Hematopoietic multipotent progenitor cell treated with erythropoietin and hydrocortisone succinate and interleukin-3 and kit ligand, for 17 days (in vitro differentiated cells): ENCODE results near the gene ATP5F1D.

ENCODE experiments used
- DNase-seq: peaks from one replicate; pipeline ENCODE4 v3.0.0-alpha.2; 2015; ENCODE audit warnings: low spot score

The ATP5F1D gene

DNA sequence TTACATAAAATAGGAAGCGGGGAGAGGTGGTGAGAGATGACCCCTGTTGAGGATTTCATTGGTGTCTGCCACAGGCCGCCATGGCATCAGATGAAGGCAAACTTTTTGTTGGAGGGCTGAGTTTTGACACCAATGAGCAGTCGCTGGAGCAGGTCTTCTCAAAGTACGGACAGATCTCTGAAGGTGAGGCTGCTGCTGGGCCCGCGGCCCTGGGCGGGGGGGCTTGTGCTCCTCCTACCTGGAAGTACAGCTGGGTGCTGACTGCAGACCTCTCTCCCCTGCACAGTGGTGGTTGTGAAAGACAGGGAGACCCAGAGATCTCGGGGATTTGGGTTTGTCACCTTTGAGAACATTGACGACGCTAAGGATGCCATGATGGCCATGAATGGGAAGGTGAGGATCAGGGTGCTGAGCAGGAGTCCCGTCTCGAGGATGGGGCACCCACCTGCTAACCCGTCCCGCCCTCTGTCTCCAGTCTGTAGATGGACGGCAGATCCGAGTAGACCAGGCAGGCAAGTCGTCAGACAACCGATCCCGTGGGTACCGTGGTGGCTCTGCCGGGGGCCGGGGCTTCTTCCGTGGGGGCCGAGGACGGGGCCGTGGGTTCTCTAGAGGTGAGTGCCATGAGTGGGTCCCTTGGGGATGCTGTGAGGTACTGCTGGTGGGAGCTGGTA lies 29.4 kb downstream of the ATP5F1D start:
- no peak for DNase-seq

DNA sequence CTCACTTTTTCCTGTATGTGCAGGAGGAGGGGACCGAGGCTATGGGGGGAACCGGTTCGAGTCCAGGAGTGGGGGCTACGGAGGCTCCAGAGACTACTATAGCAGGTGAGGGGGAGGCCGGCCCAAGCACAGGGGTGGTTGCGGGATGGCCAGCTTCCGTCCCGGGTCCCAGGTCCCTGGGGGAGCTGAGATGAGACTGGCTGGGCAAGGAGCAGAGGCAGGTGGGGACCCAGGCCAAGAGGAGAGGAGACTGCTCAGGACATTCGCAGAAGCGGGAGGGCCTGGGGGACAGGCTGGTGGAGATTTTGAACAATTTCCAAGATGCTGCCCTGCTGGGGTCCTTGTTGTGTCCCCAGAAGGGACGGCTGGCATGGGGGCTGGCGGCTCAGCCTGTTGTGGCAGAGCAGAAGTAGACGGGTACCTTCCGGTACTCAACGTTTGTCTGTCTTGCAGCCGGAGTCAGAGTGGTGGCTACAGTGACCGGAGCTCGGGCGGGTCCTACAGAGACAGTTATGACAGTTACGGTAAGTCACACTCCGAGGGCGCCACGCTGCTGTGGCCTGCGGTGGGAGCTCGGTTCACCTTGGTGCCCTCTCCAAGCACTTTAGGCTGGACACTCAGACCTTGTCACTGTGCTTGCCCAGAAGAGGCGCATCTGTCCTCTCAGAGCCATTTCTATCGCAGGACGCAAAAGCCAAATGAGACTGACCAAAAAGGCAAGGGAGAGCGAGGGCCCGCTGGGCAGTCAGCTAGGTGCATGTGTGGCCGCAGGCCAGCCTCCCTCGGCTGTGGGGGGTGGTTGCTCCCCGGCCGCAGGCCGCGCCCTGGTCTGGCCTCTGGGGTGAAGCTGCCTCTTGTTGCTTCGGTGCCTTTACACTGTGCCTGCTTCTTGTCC lies 30.2 kb downstream of the ATP5F1D start:
- no peak for DNase-seq

DNA sequence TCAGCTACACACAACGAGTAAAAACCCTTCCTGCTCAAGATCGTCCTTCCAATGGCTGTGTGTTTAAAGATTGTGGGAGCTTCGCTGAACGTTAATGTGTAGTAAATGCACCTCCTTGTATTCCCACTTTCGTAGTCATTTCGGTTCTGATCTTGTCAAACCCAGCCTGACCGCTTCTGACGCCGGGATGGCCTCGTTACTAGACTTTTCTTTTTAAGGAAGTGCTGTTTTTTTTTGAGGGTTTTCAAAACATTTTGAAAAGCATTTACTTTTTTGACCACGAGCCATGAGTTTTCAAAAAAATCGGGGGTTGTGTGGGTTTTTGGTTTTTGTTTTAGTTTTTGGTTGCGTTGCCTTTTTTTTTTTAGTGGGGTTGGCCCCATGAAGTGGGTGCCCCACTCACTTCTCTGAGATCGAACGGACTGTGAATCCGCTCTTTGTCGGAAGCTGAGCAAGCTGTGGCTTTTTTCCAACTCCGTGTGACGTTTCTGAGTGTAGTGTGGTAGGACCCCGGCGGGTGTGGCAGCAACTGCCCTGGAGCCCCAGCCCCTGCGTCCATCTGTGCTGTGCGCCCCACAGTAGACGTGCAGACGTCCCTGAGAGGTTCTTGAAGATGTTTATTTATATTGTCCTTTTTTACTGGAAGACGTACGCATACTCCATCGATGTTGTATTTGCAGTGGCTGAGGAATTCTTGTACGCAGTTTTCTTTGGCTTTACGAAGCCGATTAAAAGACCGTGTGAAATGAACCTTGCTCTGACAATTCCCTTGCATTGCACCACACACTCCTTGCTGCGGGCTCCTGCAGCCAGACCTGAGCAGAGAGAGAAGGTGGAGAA lies 31.1 kb downstream of the ATP5F1D start:
- DNase-seq: peak; percentile 15

DNA sequence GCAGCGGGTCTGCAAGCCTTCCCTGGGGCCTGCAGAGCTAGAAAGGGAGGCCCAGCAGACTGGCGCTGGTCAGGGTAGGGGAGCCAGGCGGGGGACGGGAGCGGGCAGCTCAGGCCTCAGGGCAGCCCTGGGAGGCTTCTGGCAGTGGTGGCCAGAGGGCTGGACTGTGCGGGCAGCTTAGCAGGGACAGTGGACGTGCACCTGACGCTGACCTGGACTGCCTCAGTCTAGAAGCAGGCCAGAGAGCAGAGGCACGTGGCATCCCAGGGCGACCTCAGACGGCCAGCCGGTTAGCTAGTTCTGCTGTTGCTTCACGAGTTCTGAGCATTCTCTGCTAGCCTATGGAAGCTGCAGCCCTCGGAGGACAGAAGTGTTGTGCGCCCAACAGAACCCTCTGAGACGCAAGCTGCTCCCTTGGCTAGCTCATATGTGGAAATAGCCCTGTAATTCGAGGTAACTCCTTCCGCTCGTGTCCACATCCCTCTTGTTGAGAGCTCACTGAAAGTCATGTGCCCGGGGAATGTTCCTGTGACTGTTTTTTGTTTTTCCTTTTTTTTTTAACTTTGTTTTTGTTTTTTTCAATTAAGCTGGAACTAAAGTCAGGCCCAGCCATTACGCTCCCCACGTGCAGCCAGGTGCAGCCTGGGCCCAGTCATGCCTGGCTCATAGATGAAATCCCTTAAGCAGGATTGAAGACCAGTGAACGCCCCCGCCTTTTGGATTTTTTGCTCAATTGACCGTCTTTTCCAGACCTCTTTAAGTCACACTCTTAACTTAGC lies 31.9 kb downstream of the ATP5F1D start:
- no peak for DNase-seq

DNA sequence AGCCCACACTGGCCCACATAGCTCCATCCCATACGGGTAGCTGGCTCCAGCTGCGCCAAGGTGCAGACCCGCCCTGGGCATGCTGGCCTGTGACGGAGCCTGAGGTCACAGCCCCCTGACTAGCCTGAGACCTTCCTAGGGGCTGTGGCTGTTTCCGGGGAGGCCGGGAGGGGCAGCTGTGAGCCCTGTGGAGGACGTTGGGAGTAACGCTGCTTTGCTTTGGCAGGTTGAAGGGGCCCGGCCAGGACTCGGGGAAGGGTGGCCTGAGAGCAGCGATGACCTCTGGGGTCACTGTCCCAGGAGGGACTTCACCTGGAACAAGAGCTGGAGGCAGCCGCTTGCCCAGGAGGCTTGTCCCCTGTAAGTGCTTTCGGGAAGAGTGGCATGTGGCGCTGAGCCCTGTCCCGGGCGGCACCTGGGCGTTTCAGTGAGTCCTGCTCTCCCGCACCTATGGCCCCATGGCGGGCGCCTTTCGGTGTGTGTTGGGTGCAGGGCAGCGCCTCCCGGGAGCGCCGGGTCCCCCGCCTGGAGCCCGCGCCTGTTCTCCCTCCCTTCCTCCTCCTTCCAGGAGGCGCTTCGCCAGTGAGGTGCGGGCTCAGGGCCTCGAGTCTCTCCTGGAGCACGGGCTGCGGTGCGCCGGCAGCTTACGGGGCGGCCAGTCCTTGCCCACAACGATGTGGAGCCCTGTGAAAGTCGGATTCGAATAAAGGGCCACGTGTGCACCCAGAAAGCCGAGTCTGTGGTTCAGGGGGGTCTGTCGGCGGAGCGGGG lies 32.7 kb downstream of the ATP5F1D start:
- DNase-seq: no peak

DNA sequence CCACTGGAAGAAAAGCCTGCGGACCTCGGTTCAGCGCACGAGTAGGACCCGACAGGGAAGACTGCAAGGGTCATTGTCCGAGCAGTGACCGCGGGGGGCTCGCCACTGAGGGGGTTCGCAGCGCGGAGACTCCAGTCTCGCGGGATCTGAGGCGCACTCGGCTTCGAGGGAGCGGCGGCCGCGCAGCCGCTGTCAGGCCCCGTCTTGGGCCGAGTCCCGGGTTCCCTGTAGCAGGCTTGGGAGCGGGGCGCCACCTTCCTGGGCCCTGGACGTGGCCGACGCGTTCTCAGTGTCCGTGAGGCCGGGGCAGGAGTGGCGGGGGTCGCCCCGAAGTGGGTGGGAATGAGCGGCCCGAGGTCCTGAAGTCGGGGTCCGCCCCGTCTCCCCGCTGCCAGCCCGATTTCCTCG lies 33.3 kb downstream of the ATP5F1D start:
- no peak for DNase-seq

DNA sequence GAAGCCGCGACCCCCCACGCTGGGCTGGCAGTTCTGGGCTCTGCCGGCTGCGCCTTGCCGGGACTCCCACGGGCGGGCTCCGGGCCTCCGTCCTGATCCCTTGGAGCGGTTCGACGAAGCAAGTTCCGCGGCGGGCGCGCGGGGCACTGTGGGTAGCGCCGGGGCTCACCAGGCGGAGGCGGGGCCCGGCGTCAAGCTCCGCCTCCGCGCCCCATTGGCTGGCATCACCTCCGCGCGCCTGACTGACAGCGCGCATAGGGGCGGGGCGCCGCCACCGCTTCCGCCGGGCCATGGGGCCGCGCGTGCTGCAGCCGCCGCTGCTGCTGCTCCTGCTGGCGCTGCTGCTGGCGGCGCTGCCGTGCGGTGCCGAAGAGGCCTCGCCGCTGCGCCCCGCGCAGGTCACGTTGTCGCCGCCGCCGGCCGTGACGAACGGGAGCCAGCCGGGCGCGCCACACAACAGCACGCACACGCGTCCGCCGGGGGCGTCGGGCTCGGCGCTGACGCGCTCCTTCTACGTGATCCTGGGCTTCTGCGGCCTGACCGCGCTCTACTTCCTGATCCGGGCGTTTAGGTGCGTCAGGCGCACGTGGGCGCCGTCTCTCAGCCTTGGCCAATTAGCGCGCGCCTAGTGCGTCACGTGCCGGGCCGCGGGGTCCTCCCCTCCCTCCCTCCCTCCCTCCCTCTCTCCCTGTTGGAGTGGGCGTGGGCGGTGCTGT lies 33.9 kb downstream of the ATP5F1D start, which contains the start of gene FAM174C:
Gene FAM174C (plus strand): TSS at position 271 of the 716 bp plus-strand sequence. CDS start 20 bp downstream, at position 291.
- peak; percentile 95 for DNase-seq

DNA sequence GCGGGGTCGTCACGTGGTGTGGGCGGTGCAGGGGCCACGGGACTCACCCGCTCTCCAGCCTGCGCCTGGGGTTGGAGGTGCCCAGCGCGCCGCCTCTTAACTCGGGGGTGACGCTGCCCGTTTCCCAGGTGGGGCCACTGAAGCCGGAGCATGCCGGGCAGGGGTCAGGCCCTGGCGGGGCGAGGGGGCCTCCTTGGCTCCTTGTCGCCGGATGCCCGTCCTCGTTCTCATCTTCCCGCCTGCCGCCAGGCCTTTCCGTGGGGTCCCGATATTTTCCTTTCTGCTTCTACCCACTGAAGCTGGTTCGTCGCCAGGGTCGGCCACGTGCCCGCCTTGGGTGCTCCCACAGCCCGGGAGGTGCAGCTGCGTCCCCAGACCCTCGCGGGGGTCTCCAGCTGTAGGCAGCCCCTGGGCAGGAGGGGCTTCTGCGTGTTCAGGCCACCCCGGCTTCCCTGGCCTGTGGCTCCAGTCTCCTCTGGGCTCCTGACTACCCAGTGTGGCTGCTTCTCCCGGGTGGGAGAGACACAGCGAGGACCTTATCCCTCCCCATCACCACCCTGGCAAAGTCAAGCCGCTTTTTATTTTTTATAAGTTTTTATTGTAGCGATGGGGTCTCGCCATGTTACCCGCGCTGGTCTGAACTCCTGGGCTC lies 34.6 kb downstream of the ATP5F1D start:
- no peak for DNase-seq

DNA sequence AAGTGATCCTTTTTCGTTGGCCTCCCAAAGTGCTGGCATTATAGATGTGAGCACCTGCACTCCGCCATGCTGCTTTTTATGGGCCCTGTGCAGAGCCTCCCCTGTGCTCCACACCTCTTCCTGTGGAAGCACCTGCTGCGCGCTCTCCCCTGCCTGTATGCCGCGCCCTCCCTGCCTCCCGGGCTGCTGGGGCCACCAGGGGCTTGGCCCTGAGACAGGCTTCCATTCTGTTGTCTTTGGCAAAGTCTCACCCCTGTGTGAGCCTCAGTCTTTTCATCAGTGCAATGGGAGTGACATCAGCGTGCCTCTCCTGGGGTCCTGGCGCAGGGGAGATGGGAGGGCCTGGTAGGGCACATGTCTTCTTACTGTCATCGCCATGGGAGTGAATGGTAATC lies 35.1 kb downstream of the ATP5F1D start:
- no peak for DNase-seq

DNA sequence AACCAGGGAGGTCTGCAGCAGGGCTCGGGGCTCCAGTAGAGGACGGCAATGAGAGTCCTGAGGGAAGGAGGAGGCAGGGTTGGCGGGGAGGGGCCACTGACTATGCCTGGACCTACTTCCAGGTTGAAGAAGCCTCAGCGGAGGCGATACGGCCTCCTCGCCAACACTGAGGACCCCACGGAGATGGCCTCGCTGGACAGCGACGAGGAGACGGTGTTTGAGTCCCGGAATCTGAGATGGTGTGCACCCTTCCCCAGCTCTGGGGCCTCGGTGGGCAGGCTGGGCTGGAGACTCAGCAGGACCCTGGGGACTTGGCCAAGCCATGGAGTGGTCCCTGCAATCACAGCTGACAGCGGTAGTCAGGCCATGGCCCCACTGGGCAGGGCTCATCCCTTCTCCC lies 35.5 kb downstream of the ATP5F1D start:
- DNase-seq: peak; percentile 4

DNA sequence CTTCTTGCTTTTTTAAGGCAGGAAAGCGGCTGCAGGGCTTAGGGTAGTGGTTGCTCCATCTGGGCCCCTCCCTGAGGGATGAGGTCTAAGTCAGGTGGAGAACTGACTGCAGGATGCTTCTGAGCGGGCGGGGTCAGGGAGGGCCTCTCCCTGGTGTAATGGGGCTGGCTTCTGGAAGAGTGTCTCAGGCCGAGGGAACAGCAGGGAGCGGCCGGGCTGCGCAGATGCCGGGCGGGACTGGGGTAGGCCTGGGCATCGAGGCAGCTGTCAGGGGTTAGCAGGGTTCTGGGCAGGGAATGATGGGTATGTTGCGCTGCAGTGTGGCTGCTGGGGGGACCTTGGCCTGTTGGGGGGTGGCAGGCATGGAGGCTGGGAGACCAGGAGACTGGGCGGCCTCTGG lies 36.5 kb downstream of the ATP5F1D start:
- no peak for DNase-seq

DNA sequence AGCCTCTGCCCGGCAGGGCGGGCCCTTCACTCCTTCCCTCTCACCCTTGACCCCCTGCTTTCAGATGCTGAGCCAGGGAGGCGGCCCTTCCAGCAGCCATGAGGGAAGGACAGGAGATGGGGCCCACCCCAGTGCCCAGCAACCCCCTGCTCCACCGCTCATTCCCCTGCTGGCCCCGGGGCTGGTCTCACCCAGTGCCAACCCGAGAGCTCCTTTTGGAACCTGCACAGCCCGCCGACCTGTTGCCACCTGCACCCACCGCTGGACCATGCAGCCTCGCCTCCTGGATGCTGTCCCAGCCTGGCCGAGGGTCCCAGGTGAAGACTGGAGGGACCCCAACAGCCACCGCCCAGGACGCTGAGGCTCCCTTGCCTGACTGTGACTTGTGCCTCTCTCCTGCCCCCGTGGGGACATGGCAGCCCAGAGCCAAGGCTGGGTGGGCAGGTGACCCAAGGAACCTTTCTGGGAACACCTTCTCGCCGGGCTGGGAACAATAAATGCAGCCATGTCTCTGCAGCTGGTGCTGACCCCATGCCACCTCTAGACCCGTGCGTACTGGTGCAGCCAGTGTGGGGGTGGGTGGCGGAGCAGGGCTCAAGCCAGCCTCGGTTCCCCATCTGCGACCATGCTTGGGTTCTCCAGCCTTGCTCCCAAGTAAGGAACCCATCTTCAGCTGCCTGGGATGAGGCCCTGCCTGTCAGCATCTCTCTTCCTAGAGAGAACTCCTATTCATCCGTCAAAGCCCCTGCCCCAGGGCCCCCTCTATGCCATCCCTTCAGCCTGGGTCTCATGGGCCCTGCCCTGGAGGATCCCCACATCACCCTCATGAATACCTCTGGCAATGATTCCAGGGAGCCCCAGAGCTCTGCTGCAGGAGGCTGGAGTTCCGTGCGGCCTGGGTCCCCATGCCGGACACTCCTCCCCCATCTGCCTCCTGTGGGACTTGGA lies 37.4 kb downstream of the ATP5F1D start:
- DNase-seq: no peak

DNA sequence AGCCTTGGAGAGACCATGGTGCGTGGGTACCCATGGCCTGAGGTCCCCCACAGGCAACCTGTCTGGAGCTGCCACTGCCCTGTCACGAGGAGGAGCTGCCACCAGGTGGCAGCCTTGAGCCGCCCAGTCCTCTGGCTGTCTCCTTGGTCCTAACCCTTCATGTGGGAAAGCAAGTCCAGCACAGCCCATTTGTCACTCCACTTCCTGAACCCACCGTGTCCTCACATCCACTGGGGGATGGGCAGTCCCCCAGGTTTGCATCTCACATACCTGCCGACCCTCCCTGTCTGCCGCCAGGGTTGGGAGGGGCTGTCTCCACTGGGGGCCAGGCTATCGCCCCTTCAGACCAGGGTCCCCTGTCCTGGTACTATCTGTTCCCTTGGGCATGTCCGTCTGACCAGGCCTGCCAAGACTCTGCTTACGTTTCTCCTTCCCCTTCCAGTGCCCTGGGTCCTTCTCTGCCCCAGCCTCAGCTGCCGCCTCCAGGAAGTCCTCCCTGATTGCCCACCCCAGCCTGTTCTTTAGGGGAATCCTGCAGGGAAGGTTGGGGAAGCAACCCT lies 38.3 kb downstream of the ATP5F1D start:
- peak; percentile 88 for DNase-seq

DNA sequence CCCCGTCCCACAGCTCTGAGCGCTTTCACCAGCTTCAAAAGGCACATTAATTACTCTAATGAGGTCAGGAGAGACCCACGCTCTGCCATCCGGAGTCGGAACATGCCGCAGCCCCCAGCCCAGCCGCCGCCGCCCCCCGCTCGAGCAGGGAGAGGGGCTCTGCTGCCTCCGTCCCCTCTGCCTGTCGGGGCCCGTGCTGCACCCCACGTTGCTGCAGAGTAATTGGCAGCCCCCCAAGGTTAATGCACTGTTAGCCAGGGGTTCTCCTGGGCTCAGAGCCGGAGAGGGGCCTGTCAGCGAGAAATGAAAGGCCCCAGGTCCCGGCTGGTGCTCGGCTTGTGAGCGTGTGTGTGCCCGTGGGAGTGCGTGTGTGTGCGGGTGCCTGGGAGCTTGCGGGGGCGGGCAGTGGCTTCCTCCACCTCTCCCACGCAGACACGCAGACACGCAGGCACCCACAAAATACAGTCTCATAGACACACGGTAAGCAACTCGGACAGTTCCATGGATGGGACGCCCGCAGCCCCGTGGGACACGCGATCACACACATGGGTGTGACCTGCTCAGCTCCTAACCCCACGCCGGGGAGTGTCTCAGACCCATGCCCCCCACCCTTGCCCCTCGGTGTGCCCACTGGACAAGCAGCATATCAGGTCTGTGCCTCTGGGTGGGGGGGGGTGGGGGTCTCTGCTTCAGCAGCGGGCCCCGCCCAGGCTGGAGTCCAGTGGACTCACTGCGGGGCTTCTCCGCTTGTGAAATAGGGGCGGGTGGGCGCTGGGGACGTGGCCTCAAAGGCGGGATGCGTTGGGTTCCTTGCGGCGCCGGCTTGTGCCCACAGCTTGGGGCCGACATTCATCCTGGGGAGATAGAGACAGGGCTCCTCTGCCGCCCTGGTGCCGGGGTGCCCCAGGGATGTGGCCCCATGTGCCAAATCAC lies 39.4 kb downstream of the ATP5F1D start:
- no peak for DNase-seq

DNA sequence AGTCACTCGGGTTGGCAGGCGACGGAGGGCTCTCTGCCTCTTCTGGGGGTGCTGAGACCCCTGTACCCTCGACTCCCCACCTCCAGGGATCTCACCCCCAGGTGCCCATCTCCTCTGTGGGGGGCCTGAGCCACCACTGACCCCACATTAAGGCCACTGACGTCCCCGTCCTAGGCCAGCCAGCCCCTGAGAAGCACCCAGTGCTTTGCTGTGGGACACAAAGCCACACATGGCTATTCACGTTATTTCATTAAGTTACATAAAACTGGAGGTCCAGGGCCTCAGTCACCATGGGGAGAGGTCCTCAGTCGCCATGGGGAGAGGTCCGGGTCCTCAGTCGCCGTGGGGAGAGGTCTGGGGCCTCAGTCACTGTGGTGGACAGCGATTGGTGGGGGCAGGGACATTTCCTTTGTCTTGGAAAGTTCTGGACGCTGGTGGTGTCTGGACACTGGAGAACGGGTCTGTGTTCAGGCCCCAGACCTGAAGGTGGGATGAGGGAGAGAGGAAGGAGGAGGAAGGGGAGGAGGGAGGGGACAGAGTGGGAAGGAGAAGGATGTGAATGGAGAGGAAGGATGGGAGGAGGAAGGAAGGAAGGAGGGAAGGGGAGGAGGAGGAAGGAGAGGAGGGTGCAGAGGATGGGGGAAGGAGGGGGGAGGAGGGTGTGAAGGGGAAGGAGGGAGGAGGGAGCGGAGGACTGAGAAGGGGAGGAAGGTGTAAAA lies 40.2 kb downstream of the ATP5F1D start:
- no peak for DNase-seq

DNA sequence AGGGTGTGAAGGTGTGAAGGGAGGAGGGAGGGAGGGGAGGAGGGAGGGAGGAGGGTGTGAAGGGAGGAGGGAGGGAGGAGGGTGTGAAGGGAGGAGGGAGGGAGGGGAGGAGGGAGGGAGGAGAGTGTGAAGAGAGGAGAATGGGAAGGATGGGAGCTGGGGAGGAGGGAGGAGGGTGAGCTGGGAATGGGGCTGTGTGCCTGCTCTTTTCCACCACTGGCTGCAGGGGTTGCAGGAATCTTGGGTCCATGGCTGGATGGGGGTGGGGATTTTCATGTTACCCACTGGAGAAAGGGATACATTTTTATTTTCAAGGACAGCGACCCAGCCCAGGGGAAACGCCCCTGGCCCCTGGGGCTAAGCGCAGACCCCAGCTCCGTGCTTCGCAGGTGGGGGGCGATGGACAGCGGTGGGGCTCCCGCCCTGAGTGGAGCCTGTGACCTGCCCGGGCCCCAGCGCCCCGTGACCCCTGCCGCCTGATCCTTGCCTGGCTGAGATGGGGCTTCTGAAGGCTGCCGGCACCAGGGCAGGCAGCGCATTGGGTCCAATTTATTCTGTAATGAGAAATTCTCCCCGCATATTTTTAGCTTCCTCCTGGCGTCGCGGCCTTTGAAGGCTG lies 41.1 kb downstream of the ATP5F1D start:
- DNase-seq: no peak
